ENCODE data around the gene GATAD2B. TPM values are rescaled to one million over a fixed set of nuclear protein-coding genes. Genes with fewer than 3 reads are reported as not detected.

Gene GATAD2B
- total and polyA plus RNA-seq, 2 donors (not counting 3 experiments of a cell fraction or from before 2014, with no cell fraction given) = 8.5 to 46.3 TPM

DNA sequence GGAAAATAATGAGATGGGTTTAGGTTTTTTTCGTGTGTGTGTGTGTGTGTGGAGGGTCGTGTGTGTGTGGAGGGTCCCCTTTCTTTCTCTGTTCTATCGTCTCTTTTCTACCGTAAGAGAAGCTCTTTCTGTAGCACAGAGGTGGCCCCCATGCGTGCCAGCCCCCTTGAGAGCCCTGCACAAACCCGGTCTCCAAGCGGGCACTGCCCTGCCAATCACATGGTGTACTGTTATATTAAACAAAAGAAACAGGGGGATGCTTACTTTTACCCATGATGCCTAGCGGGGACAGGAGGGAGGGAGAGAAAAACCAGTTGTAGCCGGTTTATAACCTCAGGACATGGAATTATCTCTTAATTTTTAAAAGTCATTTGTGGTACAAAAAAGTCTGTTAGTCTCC lies 41.0 kb downstream of the GATAD2B start:
- DNase-seq (ENCODE audit: low read depth, low spot score) = peak; percentile 71
- BruUV-seq (replicated peaks) = no TSS peak

More for the DNA sequence above, 41.0 kb downstream of the GATAD2B start:
- no peaks in the 10 kb centered on the region for H3K9me1 ChIP-seq (replicated peaks; ENCODE audit: control insufficient read depth, extremely low read depth, insufficient read depth, low read length)
- H3K36me3 ChIP-seq (ENCODE audit: control insufficient read depth in 2 of 2, extremely low read depth in 1 of 2, insufficient read depth in 2 of 2, low read length in 2 of 2) = no peaks in the 10 kb centered on the region
- POLR2A ChIA-PET = interaction anchor here (0.6 to 1.5 kb wide), 3 partner anchors 76 to 154 kb away, joined by 3 read pairs; partner anchors contain the start of genes CRTC2, INTS3 and RPS27
- peak overlapping the region; percentile 12 to 70 (median 32) for H3K4me3 ChIP-seq (replicated peaks in 1 of 3; ENCODE audit: insufficient read depth in 1 of 3, low read depth in 1 of 3, low read length in 3 of 3)
- H3K9me3 ChIP-seq (replicated peaks; ENCODE audit: control insufficient read depth, insufficient read depth, low read length) = no peaks in the 10 kb centered on the region
- H3K27me3 ChIP-seq (ENCODE audit: control insufficient read depth in 2 of 2, insufficient read depth in 2 of 2, low read length in 2 of 2) = no peaks in the 10 kb centered on the region
- intact Hi-C loops (cut with micrococcal nuclease) = loop anchor here (1.0 to 5.0 kb wide), 4 partner anchors 42 to 109 kb away; partner anchors contain the start of genes DENND4B, RPS27 and SLC39A1
- dilution Hi-C loops (cut with MboI; ENCODE audit: extremely low pct_ligation_motif_present, low sequenced_read_pairs) = no loop called here
- H3K4me2 ChIP-seq (ENCODE audit: insufficient read depth, low read length) = peak overlapping the region; percentile 93
- CTCF ChIA-PET = interaction anchor here (0.6 to 1.8 kb wide), 6 partner anchors 14 to 64 kb away, joined by 3 to 8 read pairs (median 4); partner anchors contain the start of genes DENND4B and GATAD2B
- H3K9ac ChIP-seq (replicated peaks; ENCODE audit: extremely low read depth, insufficient read depth, low read length) = peak overlapping the region; percentile 93
- peaks cover 23% of the 10 kb centered on the region for H3K4me1 ChIP-seq (ENCODE audit: control insufficient read depth, extremely low read depth, insufficient read depth, low read length)
- peak overlapping the region; percentile 81 for H3K27ac ChIP-seq (ENCODE audit: insufficient read depth, low read depth, low read length)
- peaks cover 61% of the 10 kb centered on the region for H3K79me2 ChIP-seq (ENCODE audit: control insufficient read depth, insufficient read depth, low read length)
- peak overlapping the region; percentile 24 for H2AFZ ChIP-seq (ENCODE audit: low read depth, low read length)
- no peaks in the 10 kb centered on the region for H4K20me1 ChIP-seq (replicated peaks; ENCODE audit: control insufficient read depth, extremely low read depth, insufficient read depth, low read length)
- peak; percentile 54 for FAIRE-seq
- TF ChIP-seq, protein P1, sequence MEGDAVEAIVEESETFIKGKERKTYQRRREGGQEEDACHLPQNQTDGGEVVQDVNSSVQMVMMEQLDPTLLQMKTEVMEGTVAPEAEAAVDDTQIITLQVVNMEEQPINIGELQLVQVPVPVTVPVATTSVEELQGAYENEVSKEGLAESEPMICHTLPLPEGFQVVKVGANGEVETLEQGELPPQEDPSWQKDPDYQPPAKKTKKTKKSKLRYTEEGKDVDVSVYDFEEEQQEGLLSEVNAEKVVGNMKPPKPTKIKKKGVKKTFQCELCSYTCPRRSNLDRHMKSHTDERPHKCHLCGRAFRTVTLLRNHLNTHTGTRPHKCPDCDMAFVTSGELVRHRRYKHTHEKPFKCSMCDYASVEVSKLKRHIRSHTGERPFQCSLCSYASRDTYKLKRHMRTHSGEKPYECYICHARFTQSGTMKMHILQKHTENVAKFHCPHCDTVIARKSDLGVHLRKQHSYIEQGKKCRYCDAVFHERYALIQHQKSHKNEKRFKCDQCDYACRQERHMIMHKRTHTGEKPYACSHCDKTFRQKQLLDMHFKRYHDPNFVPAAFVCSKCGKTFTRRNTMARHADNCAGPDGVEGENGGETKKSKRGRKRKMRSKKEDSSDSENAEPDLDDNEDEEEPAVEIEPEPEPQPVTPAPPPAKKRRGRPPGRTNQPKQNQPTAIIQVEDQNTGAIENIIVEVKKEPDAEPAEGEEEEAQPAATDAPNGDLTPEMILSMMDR (IDR thresholded peaks at IDR 0.05; ENCODE audit: extremely low read depth in 1 of 2, insufficient read depth in 1 of 2, low read depth in 1 of 2, low read length in 2 of 2) = no peak
- peak; percentile 56 for TF ChIP-seq POLR2A (IDR thresholded peaks at IDR 0.05; ENCODE audit: low read depth, low read length)
- TF ChIP-seq POLR2AphosphoS5 (IDR thresholded peaks at IDR 0.05; ENCODE audit: insufficient read depth, low read depth, low read length) = peak; percentile 11
- TF ChIP-seq GATA2 (IDR thresholded peaks at IDR 0.05; ENCODE audit: insufficient read depth, insufficient read length, low read depth, low read length) = no peak
- no peak for TF ChIP-seq MYC (IDR thresholded peaks at IDR 0.05; ENCODE audit: low read depth, low read length)
- TF ChIP-seq, protein P2, sequence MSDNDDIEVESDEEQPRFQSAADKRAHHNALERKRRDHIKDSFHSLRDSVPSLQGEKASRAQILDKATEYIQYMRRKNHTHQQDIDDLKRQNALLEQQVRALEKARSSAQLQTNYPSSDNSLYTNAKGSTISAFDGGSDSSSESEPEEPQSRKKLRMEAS (IDR thresholded peaks at IDR 0.05; ENCODE audit: insufficient read depth, insufficient read length) = no peak

All from endothelial cell of umbilical vein (primary cell).